CD14-positive monocyte (primary cell): ENCODE results near the gene ADCY2. TPM values are rescaled to one million over a fixed set of nuclear protein-coding genes. Genes with fewer than 3 reads are reported as not detected.

ENCODE experiments used
- DNase-seq, 3 donors: peaks; one replicate each; pipeline ENCODE4 v3.0.0-alpha.2; 2011 to 2022
- H2AFZ ChIP-seq: 2 replicates; pipeline ENCODE4 v1.6.0; 2012; ENCODE audit warnings: mild to moderate bottlenecking, low read depth, low read length, inconsistent platforms; ENCODE audit not compliant: insufficient read depth, poor library complexity, severe bottlenecking
- H3K27ac ChIP-seq, 2 donors: 1 replicate in 1 of 2; 2 replicates in 1 of 2; pipeline ENCODE4 v1.5.1; 2012 to 2013; ENCODE audit warnings: low read length in 2 of 2, control low read depth in 1 of 2, inconsistent platforms in 1 of 2, low read depth in 1 of 2, mild to moderate bottlenecking in 1 of 2
- H3K27me3 ChIP-seq, 2 donors: one replicate each; pipeline versions ENCODE4 v1.6.0 to v1.6.1; 2011 to 2013; ENCODE audit warnings: low read length in 2 of 2; ENCODE audit not compliant: control insufficient read depth in 2 of 2, insufficient read depth in 2 of 2
- H3K36me3 ChIP-seq, 2 donors: replicated peaks in 1 of 2; 1 replicate in 1 of 2; 2 replicates in 1 of 2; pipeline versions ENCODE4 v1.5.1 to v1.6.1; 2012 to 2013; ENCODE audit warnings: low read length in 2 of 2, control low read depth in 1 of 2, inconsistent platforms in 1 of 2, mild to moderate bottlenecking in 1 of 2; ENCODE audit not compliant: insufficient read depth in 2 of 2, control insufficient read depth in 1 of 2
- H3K4me1 ChIP-seq, 2 donors: 1 replicate in 1 of 2; 2 replicates in 1 of 2; pipeline versions ENCODE4 v1.5.1 to v1.6.1; 2012 to 2013; ENCODE audit warnings: low read length in 2 of 2, control low read depth in 1 of 2, inconsistent platforms in 1 of 2, mild to moderate bottlenecking in 1 of 2, moderate library complexity in 1 of 2; ENCODE audit not compliant: insufficient read depth in 2 of 2, control insufficient read depth in 1 of 2
- H3K4me2 ChIP-seq: replicated peaks from 2 replicates; pipeline ENCODE3; 2012; ENCODE audit warnings: low read length, moderate library complexity, mild to moderate bottlenecking; ENCODE audit not compliant: poor library complexity, severe bottlenecking; ENCODE audit errors: extremely low read depth
- H3K4me3 ChIP-seq, 3 experiments: fragments of 200-600 bp in 1 of 3; sonication (generic) in 1 of 3; replicated peaks in 1 of 3; 1 replicate in 2 of 3; 2 replicates in 1 of 3; pipeline ENCODE4 v1.5.1; 2011 to 2013; ENCODE audit warnings: low read length in 3 of 3, mild to moderate bottlenecking in 3 of 3, control low read depth in 2 of 3, low read depth in 2 of 3, inconsistent platforms in 1 of 3, moderate library complexity in 1 of 3
- H3K79me2 ChIP-seq: 2 replicates; pipeline ENCODE4 v1.6.0; 2012; ENCODE audit warnings: mild to moderate bottlenecking, control low read depth, inconsistent platforms, low read length, moderate library complexity; ENCODE audit not compliant: insufficient read depth
- H3K9ac ChIP-seq: 2 replicates; pipeline ENCODE4 v1.6.0; 2017; ENCODE audit warnings: low read length, mild to moderate bottlenecking; ENCODE audit not compliant: insufficient read depth, poor library complexity, severe bottlenecking
- H3K9me3 ChIP-seq, 2 donors: replicated peaks in 1 of 2; 1 replicate in 1 of 2; 2 replicates in 1 of 2; pipeline versions ENCODE4 v1.5.1 to v1.6.1; 2012 to 2013; ENCODE audit warnings: low read length in 2 of 2, control low read depth in 1 of 2; ENCODE audit not compliant: control insufficient read depth in 1 of 2, insufficient read depth in 1 of 2
- H4K20me1 ChIP-seq: 2 replicates; pipeline ENCODE4 v1.6.0; 2012; ENCODE audit warnings: mild to moderate bottlenecking, low read length, control low read depth, moderate library complexity; ENCODE audit not compliant: insufficient read depth
- H3K27ac Mint-ChIP-seq, 7 donors: one replicate each; pipeline ENCODE4 v1.8.0; 2020; ENCODE audit warnings: mild to moderate bottlenecking in 7 of 7, mixed read lengths in 7 of 7, moderate library complexity in 6 of 7, inconsistent platforms in 2 of 7
- H3K27me3 Mint-ChIP-seq, 3 donors: one replicate each; pipeline ENCODE4 v1.8.0; 2021 to 2022; ENCODE audit warnings: low read depth in 3 of 3, mild to moderate bottlenecking in 3 of 3, mixed read lengths in 3 of 3, moderate library complexity in 3 of 3, inconsistent platforms in 1 of 3
- H3K36me3 Mint-ChIP-seq, 2 donors: one replicate each; pipeline ENCODE4 v1.8.0; 2020; ENCODE audit warnings: mixed read lengths in 2 of 2, inconsistent platforms in 1 of 2, mild to moderate bottlenecking in 1 of 2
- H3K4me1 Mint-ChIP-seq: one replicate; pipeline ENCODE4 v1.8.0; 2020; ENCODE audit warnings: mild to moderate bottlenecking, mixed read lengths
- H3K4me3 Mint-ChIP-seq, 2 donors: one replicate each; pipeline ENCODE4 v1.8.0; 2020; ENCODE audit warnings: mild to moderate bottlenecking in 2 of 2, mixed read lengths in 2 of 2, moderate library complexity in 1 of 2
- H3K9me3 Mint-ChIP-seq, 7 donors: one replicate each; pipeline ENCODE4 v1.8.0; 2020 to 2022; ENCODE audit warnings: mixed read lengths in 7 of 7, mild to moderate bottlenecking in 6 of 7, moderate library complexity in 6 of 7, inconsistent platforms in 2 of 7
- CTCF ChIP-seq: fragments of 200-600 bp; IDR thresholded peaks from one replicate; pipeline ENCODE4 v1.8.0; 2022; ENCODE audit warnings: antibody characterized with exemption, mild to moderate bottlenecking
- WGBS: methylation state at CpG from one replicate; pipeline ENCODE4 v1.1.5; 2013; ENCODE audit warnings: missing lambda C conversion rate; ENCODE audit not compliant: insufficient coverage; 5-methylcytosine and 5-hydroxymethylcytosine counted together
- intact Hi-C, 2 donors: fragments of 100-400 bp; cut with micrococcal nuclease; formaldehyde crosslinking; loops; one replicate each; pipeline versions ENCODE4 v1.15.0 to v1.15.1; 2023
- polyA plus RNA-seq, 3 donors: library from polyadenylated mRNA; depleted of rRNA in 1 of 3; unstranded in 2 of 3; stranded (reverse) in 1 of 3; fragments of 300-500 nt in 2 of 3; fragments of >200 nt in 1 of 3; fragmentation: Illumina TruSeq in 2 of 3; gene quantifications; 1 replicate in 2 of 3; 2 replicates in 1 of 3; pipeline ENCODE4 v1.2.3, GENCODE V29; 2012 to 2021

The ADCY2 gene
- polyA plus RNA-seq, 3 donors, result not detected

GRCh38 chr5:7793895-7794294 is 398.0 kb downstream of the ADCY2 start:
- H3K79me2 ChIP-seq, result no peaks in the 10 kb centered on the region
- no peak overlapping the region for H3K4me3 ChIP-seq
- DNase-seq, result no peak
- WGBS, result 100% methylated on average over 2 of the region's 5 CpGs
- H3K4me1 Mint-ChIP-seq, result no peaks in the 10 kb centered on the region
- no peaks in the 10 kb centered on the region for H3K9me3 ChIP-seq
- no peak overlapping the region for H3K27ac Mint-ChIP-seq
- no peak overlapping the region for H3K9ac ChIP-seq
- no peaks in the 10 kb centered on the region for H3K4me1 ChIP-seq
- no peak for TF ChIP-seq CTCF
- H4K20me1 ChIP-seq, result no peaks in the 10 kb centered on the region
- intact Hi-C loops, result no loop called here
- H2AFZ ChIP-seq, result no peak overlapping the region
- H3K27me3 ChIP-seq, result no peaks in the 10 kb centered on the region
- H3K4me2 ChIP-seq, result no peak overlapping the region
- H3K36me3 Mint-ChIP-seq, result no peaks in the 10 kb centered on the region
- H3K4me3 Mint-ChIP-seq, result no peak overlapping the region
- no peak overlapping the region for H3K27ac ChIP-seq
- H3K36me3 ChIP-seq, result no peaks in the 10 kb centered on the region
- H3K9me3 Mint-ChIP-seq, result peaks cover 0 to 2% (median 0%) of the 10 kb centered on the region in 7 donors
- peaks cover 6 to 12% (median 9%) of the 10 kb centered on the region in 3 donors for H3K27me3 Mint-ChIP-seq

GRCh38 chr5:7794311-7794710 is 398.4 kb downstream of the ADCY2 start:
- Histone ChIP-seq H3K4me2 (no peak overlapping the region), H2AFZ (no peak overlapping the region), H4K20me1 (no peaks in the 10 kb centered on the region), H3K27ac (no peak overlapping the region), H3K9me3 (no peaks in the 10 kb centered on the region), H3K36me3 (no peaks in the 10 kb centered on the region), H3K4me1 (no peaks in the 10 kb centered on the region), H3K9ac (no peak overlapping the region), H3K27me3 (no peaks in the 10 kb centered on the region), H3K79me2 (no peaks in the 10 kb centered on the region), H3K4me3 (no peak overlapping the region)
- DNase-seq, result no peak
- no peak for TF ChIP-seq CTCF
- intact Hi-C loops, result no loop called here
- peaks cover 6 to 12% (median 9%) of the 10 kb centered on the region in 3 donors for H3K27me3 Mint-ChIP-seq
- no peaks in the 10 kb centered on the region for H3K36me3 Mint-ChIP-seq
- no peaks in the 10 kb centered on the region for H3K4me1 Mint-ChIP-seq
- no CpG with 5 or more reads among the region's 5 CpGs for WGBS
- H3K27ac Mint-ChIP-seq, result no peak overlapping the region
- H3K4me3 Mint-ChIP-seq, result no peak overlapping the region
- H3K9me3 Mint-ChIP-seq, result peaks cover 0 to 2% (median 0%) of the 10 kb centered on the region in 7 donors
